ENCODE data around the gene OR2V2.
"Not testable (repeated sequence)": the region's sequence is repeated elsewhere in the genome, so short reads cannot be mapped to it uniquely, and the experiment has no call there.

Gene OR2V2

DNA sequence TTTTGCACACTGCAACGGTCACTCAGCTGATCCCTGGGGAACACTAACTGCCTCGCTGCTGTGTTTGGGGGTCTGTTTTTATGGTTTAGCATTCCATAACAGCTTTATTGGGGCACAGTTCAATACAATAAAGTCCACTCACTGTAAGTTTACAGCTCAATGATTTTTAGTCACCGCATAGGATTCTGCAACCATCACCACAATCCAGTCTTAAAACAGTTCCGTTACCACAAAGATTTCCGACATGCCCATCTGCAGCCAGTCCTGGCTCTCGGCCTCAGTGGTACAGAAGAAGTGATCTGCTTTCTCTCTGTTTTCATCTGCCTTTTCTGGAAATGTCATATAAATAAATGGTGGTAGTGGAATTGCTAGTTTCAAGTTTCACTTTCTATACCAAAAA is 23.6 kb downstream of the OR2V2 start:
- DNase-seq = no peak

DNA sequence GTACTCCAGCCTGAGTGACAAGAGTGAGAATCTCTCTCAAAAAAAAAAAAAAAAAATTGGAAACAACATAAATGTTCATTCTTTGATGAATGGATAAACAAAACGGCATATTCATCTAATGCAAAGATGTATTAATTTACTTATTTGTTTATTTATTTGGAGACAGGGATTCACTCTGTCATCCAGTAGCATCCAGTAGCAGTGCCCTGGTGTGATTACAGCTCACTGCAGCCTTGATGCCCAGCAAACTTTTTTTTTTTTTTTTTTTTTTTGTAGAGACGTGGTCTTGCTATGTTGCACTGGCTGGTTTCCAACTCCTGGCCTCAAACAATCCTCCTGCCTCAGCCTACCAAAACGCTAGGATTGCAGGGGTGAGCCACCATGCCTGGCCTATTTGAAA is 24.4 kb downstream of the OR2V2 start:
- DNase-seq = no peak

DNA sequence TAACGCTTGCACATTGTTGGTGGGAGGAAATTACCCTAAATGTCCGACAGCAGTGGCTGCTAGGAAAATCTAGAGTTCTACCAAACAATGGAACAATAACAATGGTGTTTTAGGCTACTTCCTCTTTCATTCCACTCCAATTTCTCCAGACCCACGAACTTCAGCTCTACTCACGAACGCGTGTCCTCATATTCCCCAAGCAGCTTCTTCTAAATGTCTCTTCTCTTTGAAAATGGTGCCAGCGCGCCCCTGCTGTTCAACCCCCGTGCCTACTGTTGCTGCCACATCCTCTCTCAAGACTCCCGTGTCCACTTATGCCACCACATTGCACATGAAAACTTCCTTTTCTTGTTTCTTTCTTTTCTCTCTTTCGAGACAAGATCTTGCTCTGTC is 25.6 kb downstream of the OR2V2 start:
- no peak for DNase-seq

DNA sequence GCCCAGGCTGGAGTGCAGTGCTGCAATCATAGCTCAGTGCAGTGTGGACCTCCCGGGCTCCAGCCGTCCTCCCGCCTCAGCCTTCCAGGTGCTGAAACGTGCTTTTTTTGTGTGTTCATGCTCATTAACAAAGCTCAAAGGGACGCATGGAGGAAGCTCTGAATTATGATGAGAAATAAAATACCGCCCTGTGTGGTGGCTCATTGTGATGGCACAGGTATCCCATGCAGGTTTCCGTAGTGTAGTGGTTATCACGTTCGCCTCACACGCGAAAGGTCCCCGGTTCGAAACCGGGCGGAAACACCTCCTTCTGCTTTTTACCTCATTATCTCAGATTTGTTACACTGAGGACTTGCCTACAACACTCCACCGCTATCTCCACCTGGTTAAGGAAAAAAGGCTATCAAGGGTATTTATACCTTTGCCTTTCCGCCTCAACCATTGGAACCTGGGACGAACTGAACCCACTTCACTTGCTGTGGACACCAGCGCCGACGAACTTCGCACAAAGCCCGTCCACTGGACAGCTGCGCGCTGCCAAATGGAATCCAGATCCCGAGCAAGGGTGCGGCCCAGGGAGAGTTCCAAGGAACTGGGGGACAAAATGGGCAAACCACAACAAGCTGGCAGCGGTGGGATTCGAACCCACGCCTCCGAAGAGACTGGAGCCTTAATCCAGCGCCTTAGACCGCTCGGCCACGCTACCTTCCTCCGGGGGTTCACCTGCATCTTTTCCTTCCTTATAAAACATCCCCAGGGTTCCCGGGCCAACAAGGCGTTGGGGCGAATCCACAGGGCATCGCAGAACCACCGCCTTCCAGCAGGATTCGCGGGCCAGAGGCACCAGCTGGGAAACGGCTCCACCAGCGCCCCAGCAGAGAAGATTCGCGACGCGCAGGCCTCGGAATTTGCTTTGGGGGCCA is 26.3 kb downstream of the OR2V2 start:
- no peak for DNase-seq

DNA sequence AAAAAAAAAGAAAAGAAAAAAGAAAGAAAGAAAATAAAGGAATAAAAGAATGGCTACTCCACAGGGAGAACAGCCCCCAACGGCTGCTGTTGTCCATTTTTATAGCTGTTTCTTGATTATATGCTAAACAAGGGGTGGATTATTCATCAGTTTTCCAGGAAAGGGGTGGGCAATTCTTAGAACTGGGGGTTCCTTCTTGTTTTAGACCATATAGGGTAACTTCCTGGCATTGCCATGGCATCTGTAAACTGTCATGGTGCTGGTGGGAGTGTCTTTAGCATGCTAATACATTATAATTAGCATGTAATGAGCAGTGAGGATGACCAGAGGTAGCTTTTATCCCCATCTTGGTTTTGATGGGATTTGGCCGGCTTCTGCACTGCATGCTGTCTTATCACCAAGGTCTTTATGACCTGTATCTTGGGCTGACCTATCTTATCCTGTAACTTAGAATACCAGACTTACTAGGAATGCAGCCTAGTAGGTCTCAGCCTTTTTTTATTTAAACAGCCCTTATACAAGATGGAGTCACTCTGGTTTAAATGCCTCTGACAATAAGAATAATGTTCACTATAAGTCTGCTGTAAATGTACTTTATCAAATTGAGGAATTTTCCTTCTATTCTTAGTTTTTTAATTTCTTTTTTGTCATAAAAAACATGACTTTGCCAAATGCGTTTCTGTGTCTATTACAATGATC is 29.0 kb downstream of the OR2V2 start:
- DNase-seq = no peak

DNA sequence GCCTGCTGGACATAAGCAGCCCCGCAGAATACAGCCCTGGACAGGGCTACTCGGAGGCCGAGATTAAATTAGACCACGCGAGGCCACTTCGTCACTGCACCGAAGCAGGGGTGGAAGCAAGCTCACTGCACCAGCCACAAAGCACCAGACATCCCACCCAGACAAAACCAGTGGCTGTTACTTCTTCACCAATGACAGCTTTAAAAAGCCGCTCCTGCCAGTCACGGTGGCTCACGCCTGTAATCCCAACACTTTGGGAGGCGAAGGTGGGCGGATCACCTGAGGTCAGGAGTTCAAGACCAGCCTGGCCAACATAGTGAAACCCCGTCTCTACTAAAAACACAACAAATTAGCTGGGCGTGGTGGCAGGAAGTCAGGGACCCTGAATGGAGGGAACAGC is 30.2 kb downstream of the OR2V2 start:
- DNase-seq = not testable (repeated sequence)

DNA sequence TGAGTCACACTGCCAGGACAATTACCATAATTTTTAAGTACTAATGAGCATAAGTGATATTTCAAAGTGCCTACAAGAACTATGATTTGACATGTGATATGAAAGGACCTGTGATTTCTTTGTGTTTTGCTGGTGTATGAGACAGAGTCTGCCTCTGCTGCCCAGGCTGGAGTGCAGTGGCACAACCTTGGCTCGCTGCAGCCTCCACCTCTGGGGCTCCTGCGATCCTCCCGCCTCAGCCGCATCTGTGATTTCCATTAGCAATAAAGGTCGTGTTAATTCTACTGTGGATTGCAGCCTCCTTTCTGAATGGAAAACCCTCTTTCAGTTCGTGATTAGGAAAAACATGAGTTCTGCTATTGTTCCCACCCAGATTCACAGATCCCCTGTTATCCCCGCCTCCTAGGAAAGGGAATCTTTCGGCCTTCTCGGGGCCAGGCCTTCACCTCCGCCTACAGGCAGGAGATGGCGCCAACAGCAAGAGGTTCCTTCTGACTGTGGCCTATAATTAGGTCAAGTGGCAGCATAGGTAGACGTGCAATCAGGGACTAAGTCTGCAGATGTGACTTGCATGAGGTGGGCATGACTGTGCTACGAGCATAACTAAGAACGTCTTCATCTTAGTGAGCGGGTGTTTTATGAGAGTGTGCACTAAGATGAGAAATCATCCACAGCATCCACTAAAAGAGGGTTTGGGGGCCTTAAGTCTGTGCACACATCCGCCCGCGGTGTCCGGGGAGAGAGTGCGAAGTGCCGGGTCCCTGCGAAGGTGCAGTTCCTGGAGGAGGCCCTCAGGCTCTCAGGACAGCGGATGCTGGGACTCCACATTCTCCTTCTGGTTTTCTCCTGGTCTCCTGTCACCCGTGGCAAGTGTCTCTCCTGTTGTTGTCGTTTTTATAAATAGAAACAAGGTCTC is 34.5 kb downstream of the OR2V2 start:
- DNase-seq = no peak

DNA sequence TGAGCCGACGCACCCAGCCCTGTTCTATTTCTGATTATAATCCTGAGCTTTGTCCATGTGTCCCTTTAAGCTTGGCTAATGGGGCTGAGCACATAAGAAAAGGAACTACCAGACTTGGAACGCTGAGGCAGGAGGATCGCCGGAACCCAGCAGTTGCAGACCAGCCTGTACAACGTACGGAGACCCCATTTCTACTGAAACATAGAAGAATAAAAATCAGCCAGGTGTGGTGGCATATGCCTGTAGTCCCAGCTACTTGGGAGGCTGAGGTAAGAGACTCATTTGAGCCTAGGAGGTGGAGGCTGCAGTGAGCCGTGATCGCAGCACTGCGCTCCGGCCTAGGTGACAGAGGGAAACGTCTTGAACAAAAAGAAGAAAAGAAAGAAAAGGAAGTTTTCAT is 35.3 kb downstream of the OR2V2 start:
- no peak for DNase-seq

DNA sequence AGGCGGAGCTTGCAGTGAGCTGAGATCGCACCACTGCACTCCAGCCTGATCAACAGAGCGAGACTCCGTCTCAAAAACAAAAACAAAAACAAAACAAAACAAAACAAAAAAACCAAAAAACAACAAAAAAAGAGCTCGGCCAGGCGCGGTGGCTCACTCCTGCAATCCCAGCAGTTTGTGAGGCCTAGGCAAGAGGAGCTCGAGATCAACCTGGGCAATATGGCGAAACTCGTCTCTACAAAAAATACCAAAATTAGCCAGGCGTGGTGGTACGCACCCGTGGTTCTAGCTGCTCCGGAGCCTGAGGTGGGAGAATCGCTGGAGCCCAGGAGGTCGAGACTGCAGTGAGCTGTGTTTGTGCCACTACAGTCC is 37.4 kb downstream of the OR2V2 start:
- no peak for DNase-seq

DNA sequence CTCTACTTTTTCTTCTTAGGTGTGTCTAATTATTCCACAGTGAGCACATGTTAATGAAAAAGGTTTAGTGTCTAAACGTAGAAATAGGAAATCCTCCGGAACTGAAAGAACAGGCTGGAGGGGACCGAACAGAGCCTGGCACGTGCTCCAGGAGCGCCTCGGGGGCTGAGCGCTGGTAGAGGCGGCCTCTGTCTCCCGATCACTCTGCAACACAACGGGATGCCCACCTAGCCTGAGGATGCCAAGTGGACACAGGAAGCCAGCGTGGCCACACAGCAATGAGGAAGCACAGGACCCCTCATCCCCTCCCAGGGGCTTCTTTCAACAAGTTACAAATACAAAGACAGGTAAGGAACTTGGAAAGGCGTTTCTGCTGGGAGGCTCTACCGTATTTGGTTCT is 38.2 kb downstream of the OR2V2 start:
- DNase-seq = no peak

DNA sequence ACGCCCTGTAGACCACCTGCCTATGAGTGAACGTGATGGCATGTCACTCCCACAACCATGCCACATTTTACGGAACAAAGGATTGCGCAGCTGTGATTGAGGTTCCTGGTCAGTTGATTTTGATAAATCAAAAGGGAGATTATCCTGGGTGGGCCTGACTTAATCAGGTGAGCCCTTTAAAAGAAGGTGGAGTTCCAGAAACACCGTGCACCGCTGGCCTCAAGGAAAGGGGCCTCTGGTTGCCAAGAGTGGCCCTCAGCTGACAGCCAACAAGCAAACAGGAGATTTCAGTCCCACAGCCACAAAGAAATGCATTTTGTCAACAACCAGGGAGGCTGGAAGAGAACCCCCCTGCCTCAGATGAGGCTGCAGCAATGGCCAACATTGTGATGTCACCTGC is 38.6 kb downstream of the OR2V2 start:
- no peak for DNase-seq

DNA sequence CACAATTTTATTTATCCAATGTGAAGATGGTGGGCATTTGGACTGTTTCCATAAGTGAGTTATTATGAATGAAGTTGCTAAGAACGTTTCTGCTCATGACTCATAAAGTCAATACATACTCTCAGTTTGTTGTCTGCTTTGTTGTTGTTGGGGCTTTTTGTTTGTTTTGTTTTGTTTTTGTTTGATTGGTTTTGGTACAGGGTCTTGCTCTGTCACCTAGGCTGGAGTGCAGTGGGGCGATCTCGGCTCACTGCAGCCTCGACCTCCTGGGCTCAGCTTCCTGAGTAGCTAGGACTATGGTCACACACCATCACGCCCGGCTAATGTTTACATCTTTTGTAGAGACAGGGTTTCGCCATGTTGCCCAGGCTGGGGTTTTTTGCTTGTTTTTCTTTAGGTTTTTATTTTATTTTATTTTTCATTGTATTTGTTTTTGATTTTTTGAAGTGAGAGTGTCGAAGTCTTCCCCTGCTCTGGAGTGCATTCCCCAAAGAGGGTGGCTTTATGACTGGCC is 39.7 kb downstream of the OR2V2 start:
- no peak for DNase-seq

DNA sequence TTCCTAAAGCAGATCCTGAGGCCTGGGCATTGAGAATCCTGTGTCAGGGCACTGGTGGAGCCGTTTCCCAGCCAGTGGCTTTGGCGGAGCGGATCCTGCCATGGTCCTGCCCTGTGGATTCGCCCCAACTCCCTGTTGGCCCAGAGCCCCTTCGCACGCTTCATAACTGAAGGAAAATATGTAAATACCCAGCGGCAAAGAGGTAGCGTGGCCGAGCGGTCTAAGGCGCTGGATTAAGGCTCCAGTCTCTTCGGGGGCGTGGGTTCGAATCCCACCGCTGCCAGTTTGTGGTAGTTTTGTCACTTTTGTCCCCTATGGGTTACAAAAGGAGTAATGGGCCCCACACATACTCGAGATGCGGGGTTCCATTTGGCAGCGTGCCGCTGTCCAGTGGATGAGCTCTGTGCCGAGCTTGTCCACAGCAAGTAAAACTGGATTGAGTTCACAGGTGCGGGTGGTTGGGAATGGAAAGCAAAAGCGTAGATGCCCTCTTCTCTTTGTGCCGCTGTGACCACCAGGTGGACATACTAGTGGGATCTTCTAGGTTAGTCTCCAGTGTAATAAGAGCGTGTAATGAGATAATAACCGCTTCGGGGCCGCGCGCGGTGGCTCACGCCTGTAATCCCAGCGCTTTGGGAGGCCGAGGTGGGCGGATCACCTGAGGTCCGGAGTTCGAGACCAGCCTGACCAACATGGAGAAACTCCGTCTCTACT is 40.3 kb downstream of the OR2V2 start:
- DNase-seq = no peak

DNA sequence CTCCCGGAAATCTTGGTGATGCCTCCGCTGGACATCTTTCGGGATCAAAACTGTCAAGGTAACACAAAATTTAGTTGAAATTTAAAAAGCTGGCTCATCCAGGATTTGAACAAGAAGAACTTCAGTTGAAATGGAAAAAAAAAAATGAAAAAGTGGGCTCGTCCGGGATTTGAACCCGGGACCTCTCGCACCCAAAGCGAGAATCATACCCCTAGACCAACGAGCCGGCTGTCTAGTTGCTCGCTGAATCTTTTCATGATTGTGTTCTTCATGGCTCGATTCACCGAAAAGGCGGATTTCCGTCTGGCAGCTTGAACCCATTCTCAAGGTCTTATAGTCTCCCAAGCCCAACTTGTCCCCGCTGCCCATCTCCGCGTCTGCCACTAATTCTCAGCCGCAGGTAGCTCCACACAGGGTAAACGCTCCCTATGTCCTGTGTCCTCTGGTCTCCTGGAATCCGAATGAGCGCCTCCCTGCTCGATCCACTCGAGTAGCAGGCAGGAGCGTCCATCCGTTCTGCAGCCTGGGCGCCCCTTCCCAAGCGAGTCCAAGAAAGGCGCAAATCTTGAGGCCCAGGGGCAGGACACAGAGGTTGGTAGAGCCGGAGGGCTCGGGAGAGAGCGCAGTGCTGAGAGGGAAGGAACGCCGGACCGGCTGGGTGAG is 41.4 kb downstream of the OR2V2 start:
- no peak for DNase-seq

DNA sequence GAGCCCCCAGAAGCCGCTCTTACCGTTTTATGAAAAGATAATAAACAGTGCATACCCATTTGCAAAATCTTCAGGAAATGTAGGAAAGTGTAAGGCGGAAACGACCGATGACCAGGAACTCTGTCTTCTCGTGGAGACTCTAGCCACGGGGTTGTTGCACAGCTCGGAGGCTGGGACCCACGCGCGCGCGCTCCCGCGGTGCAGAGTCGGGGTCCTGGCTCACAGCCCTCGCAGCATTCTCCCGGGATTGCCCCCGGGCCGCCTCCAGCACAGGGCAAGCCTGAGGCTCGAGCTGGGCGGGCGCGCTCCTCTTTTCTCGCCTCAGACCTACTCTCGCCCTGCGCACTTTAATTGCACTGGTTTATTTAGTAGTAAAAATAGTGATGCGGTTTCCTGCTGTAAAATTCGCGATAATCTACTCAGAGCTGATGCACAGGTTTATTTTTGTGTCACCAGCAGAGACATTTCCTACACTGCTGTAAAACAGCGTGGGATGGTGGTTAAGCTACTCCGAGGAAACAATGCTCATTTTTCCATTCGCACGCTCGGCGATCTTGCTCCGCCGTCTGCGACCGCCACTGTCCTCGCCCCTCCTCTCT is 42.1 kb downstream of the OR2V2 start:
- no peak for DNase-seq

DNA sequence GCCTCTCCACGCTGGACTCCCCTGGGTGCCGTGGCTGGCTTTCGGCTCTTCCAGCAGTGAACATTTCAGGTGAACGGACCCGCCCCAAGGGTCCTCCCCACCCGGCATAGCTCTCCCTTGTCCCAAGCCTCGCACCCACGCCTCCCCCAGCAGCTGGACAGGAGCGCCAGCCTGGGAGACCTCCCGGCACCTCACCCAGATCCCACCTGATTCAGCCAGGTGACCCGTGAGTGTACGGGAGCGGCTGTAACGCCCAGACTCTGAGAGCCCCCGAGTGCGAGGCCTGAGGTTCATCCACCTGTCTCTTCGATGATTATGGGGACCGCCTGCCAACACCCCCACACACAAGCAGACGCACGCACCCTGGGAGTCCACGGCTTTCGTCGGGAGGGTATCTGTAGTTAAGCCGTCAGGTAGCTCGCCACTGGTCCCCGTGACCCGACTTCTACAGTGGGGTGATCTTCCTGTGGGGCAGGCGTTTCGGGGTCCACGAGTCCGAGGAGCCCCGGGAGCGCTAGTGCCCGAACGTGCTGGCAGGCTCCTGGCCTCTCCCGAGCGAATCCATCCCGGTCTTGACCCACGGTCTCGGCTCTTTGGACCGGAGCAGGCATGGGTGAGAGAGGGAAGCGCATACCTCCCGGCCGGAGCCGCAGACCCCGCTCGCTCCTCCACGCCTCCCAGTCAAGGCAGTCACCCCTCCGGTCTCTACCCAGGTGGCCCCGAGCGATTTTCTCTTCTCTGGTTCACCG is 42.8 kb downstream of the OR2V2 start:
- DNase-seq = no peak

DNA sequence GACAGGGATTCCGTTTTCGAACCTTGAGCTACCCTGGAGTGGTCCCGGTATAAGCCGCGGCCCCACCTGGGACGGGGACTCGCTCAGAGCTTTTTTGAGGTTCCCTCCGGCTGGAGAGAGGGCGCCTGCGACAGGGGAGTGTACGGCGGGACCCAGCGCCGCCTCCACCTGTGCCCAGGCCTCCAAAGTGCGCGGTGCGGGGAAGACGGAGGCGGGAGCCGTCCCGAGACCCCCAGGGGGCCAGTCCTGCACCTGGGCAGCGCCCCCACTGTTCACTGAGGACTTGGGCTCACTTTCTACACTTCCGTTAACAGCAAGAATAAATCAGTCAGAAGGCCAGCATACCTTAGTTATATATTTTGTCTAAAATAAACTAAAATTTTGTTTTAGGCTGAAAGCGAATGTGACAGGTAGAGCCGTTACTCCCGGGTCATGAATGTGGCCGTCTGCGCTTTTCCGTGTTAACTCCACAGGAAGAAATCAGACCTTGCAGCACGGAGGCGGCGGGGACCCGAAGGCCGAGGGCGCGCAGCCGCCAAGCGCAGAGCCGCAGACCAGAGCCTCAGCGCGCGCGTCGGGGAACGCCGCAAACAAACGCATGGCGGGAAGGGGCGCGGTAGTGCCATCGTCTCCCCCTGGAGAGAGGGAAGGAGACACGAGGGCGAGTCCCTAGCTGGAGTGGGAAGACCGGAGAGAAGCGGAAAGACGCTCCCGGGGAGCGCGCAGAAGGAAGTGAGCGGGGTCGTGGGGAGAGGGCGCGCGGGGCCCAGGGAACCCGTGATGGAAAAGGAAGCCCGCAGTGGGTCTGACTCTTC is 43.5 kb downstream of the OR2V2 start:
- no peak for DNase-seq

DNA sequence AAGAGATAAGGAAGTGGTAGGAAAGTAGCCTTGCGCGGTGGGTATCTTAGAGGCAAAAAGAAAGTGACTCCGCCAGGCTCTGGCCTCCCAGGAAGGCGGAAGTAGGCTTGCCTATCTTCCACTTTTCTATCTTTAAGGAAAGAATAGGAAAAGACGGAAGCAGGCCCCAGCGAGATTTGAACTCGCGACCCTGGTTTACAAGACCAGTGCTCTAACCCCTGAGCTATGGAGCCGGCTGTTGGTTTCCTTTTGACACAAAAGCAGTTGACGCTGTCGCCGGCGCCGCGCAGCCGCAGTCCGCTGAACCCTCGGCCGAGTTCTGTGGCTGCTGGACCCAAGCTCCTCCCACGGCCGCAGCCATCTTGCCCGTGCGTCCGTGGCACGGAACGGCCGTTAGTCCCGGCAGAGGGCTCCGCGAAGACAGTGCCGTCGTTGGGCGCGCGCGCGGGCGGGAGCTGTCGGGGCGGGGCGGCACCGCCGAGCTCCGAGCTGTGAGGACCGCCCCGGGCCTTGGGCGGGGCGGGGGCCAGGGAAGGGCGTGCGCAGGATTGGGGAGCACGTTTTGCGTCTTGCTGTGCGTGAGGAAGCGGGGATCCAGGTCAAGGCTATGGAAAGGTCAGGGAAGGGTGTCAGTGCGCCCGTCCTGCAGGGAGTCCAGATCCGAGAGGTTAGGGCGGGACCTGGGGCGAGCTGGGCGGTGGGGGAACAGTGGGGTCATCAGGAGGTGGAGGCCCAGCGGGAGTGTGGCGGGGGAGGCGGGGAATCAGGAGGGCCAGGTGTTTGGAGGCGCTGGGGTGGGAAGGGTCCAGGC is 44.3 kb downstream of the OR2V2 start:
- DNase-seq = no peak
